ENCODE results near the gene WNK2.

The WNK2 gene

DNA sequence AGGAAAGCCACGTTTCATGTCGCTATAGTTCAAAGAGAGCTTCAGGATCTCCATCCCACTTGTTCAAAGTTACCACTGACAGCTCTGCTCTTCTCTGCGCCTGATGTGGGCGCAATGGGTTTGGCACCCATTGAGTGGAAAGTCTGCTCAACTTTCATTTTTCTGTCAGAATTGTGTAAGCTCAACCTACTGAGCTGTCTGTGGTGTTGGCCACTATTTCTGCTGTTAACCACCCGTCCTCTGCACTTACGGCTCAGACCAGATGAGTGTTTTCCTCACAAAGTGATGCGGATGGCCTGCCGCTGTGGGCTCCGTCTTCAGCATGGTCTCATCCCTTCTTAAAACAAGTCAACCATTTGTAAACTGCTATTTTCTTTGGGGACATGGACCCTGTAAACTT, 131.2 kb downstream of the WNK2 start (continued):
- TF ChIP-seq GFI1B (tag by site-specific recombination; IDR thresholded peaks at IDR 0.05) = no peak

- no peaks in the 10 kb centered on the region for H3K36me3 ChIP-seq (ENCODE audit: control insufficient read depth in 2 of 2, insufficient read depth in 1 of 2, low read length in 2 of 2)
- H3K9me3 ChIP-seq (ENCODE audit: control insufficient read depth, insufficient read depth, low read depth, low read length) = no peaks in the 10 kb centered on the region
- ChIA-PET CTCF (interaction anchor here (0.5 to 1.3 kb wide), 4 partner anchors 13 to 396 kb away, joined by 3 to 6 read pairs (median 3); no protein-coding TSS in a partner anchor), POLR2A (no interaction called here)
- H3K27ac ChIP-seq (ENCODE audit: extremely low read depth, low read depth, low read length) = no peak overlapping the region
- TF ChIP-seq KLF9 (tag by site-specific recombination; IDR thresholded peaks at IDR 0.05; ENCODE audit: low read depth) (no peak), ZNF223 (tag by site-specific recombination; IDR thresholded peaks at IDR 0.05) (no peak), ZNF23 (tag by site-specific recombination; IDR thresholded peaks at IDR 0.05; ENCODE audit: borderline replicate concordance) (no peak), BCL6B (tag by site-specific recombination; IDR thresholded peaks at IDR 0.05) (no peak), ZNF626 (tag by site-specific recombination; IDR thresholded peaks at IDR 0.05) (no peak), ZNF292 (tag by site-specific recombination; IDR thresholded peaks at IDR 0.05; ENCODE audit: borderline replicate concordance, low read depth) (no peak), ZNF501 (tag by site-specific recombination; IDR thresholded peaks at IDR 0.05) (no peak)
- H3K4me1 ChIP-seq (ENCODE audit: control insufficient read depth, insufficient read depth, low read length) = peaks cover 4% of the 10 kb centered on the region; the same call in 1 of the 2 replicates
- no peak overlapping the region for H3K4me3 ChIP-seq (ENCODE audit: low read depth, low read length)
Observed at GRCh38 chr9:93315960-93316359, 132.0 kb downstream of the WNK2 start.

DNA sequence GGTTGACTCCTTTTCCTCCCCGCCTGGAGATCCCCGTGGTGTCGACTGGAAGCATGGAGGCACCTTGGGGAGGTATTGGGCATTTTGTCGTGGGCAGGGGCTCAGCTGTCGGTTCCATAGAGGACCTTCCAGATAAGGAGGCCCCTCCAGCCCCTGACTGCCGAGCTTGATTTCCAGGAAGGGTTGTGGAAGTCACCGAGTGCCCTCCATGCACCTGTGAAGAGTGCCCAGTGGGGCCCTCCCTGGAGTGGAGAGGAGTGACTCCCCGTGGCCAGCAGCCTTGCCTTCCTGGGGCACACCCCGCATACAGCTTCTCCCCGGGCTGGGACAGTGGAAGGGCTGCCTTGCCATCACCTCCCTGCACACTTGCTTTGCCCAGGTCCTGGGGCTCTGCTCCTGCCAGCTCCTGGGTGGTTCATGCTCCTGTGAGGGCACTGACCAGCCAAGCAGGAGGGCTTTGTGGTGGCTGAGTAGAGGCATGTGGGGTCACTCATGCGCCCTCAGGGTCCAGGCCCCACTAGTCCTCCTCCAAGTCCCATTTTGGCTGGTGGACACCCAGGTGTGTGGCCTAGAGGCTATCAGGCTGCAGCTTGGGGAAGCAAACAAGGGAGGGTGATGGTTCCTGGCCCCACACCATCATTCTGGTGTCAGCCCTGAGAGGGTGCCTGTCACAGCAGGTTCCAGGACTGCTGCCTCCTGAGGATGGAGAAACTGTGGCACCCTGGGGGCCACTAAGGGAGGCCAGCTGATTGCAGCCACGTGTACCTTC, 133.0 kb downstream of the WNK2 start:
- Histone ChIP-seq H3K27ac (ENCODE audit: extremely low read depth, low read depth, low read length) (no peak overlapping the region), H3K9me3 (ENCODE audit: control insufficient read depth, insufficient read depth, low read depth, low read length) (no peaks in the 10 kb centered on the region), H3K36me3 (ENCODE audit: control insufficient read depth in 2 of 2, insufficient read depth in 1 of 2, low read length in 2 of 2) (no peaks in the 10 kb centered on the region), H3K4me1 (ENCODE audit: control insufficient read depth, insufficient read depth, low read length) (peaks cover 4% of the 10 kb centered on the region; the same call in 1 of the 2 replicates), H3K4me3 (ENCODE audit: low read depth, low read length) (no peak overlapping the region)
- ChIA-PET POLR2A (no interaction called here), CTCF (interaction anchor here (0.6 to 1.3 kb wide), 4 partner anchors 14 to 197 kb away, joined by 3 to 6 read pairs (median 3); no protein-coding TSS in a partner anchor)
- TF ChIP-seq EGR2 (tag by site-specific recombination; IDR thresholded peaks at IDR 0.05; ENCODE audit: low read depth) (no peak), ZNF621 (tag by site-specific recombination; IDR thresholded peaks at IDR 0.05) (no peak), MEIS1 (CRISPR knock-in tag; IDR thresholded peaks at IDR 0.05; ENCODE audit: borderline replicate concordance) (no peak), PRDM4 (tag by site-specific recombination; IDR thresholded peaks at IDR 0.05) (no peak), YY1 (tag by site-specific recombination; IDR thresholded peaks at IDR 0.05) (no peak), ZIC2 (tag by site-specific recombination; IDR thresholded peaks at IDR 0.05) (no peak), KLF8 (tag by site-specific recombination; IDR thresholded peaks at IDR 0.05) (no peak), ZNF335 (tag by site-specific recombination; conservative IDR thresholded peaks at IDR 0.05) (no peak), SP3 (tag by site-specific recombination; IDR thresholded peaks at IDR 0.05) (no peak), REST (tag by site-specific recombination; IDR thresholded peaks at IDR 0.05) (no peak), ZNF560 (tag by site-specific recombination; IDR thresholded peaks at IDR 0.05; ENCODE audit: borderline replicate concordance) (no peak), ZNF623 (tag by site-specific recombination; IDR thresholded peaks at IDR 0.05) (no peak), ZNF433 (tag by site-specific recombination; IDR thresholded peaks at IDR 0.05; ENCODE audit: low read depth) (no peak), ZFP37 (tag by site-specific recombination; IDR thresholded peaks at IDR 0.05) (no peak), ZNF24 (tag by site-specific recombination; IDR thresholded peaks at IDR 0.05) (no peak), ZNF777 (tag by site-specific recombination; IDR thresholded peaks at IDR 0.05; ENCODE audit: borderline replicate concordance) (no peak), ZNF16 (tag by site-specific recombination; IDR thresholded peaks at IDR 0.05; ENCODE audit: low read depth) (no peak)
- TF ChIP-seq, protein P1, sequence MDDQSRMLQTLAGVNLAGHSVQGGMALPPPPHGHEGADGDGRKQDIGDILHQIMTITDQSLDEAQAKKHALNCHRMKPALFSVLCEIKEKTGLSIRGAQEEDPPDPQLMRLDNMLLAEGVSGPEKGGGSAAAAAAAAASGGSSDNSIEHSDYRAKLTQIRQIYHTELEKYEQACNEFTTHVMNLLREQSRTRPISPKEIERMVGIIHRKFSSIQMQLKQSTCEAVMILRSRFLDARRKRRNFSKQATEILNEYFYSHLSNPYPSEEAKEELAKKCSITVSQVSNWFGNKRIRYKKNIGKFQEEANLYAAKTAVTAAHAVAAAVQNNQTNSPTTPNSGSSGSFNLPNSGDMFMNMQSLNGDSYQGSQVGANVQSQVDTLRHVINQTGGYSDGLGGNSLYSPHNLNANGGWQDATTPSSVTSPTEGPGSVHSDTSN (CRISPR knock-in tag; IDR thresholded peaks at IDR 0.05) = no peak

Measured in HEK293 (cell line).